ENCODE results near the gene SLC4A9. TPM values are rescaled to one million over a fixed set of nuclear protein-coding genes. Genes with fewer than 3 reads are reported as not detected.

The SLC4A9 gene
- total RNA-seq, 1 donor from 2014 or later = under 0.01 TPM

Small RNA genes lying within 50 kb of the gene (small RNA-seq; reads per million reads assigned to genes)
- not detected for gene RNU4-14P

Other genes with a start within 250 kb of the SLC4A9 start
- 9.4 TPM for gene PURA, start 246.1 kb upstream of the SLC4A9 start, total RNA-seq
- gene IGIP, start 234.3 kb upstream of the SLC4A9 start, total RNA-seq = 7.7 TPM
- 4.1 TPM for gene CYSTM1, start 185.0 kb upstream of the SLC4A9 start, total RNA-seq
- gene PFDN1, start 57.1 kb upstream of the SLC4A9 start, total RNA-seq = 44.8 TPM
- 12.6 TPM for gene HBEGF, start 13.6 kb upstream of the SLC4A9 start, total RNA-seq
- 62.0 TPM for gene ANKHD1, start 41.6 kb downstream of the SLC4A9 start, total RNA-seq
- gene EIF4EBP3, start 187.5 kb downstream of the SLC4A9 start, total RNA-seq = not detected
- 17.1 TPM for gene SRA1, start 197.3 kb downstream of the SLC4A9 start, total RNA-seq
- 23.2 TPM for gene APBB3, start 204.4 kb downstream of the SLC4A9 start, total RNA-seq
- gene SLC35A4, start 204.6 kb downstream of the SLC4A9 start, total RNA-seq = 2.0 TPM